Neuron (in vitro differentiated cells): ENCODE results near the gene IQCE.
"Not testable (repeated sequence)": the region's sequence is repeated elsewhere in the genome, so short reads cannot be mapped to it uniquely, and the experiment has no call there.

Experiments
- H2AFZ ChIP-seq: one replicate; pipeline ENCODE4 v1.6.1; 2013; ENCODE audit warnings: low read depth, mild to moderate bottlenecking, inconsistent platforms, low read length, moderate library complexity
- H3K27me3 ChIP-seq: one replicate; pipeline ENCODE4 v1.6.1; 2013; ENCODE audit warnings: low read length; ENCODE audit not compliant: insufficient read depth
- H3K36me3 ChIP-seq: one replicate; pipeline ENCODE4 v1.6.1; 2013; ENCODE audit warnings: low read length; ENCODE audit not compliant: insufficient read depth
- H3K4me1 ChIP-seq: one replicate; pipeline ENCODE4 v1.6.1; 2013; ENCODE audit warnings: low read length; ENCODE audit not compliant: insufficient read depth
- H3K4me3 ChIP-seq: 2 replicates; pipeline ENCODE4 v1.5.1; 2013; ENCODE audit warnings: mild to moderate bottlenecking, low read length, moderate library complexity
- H3K9me3 ChIP-seq: one replicate; pipeline ENCODE4 v1.6.1; 2013; ENCODE audit warnings: low read length

Gene IQCE

GRCh38 chr7:2603044-2603965, 44.5 kb downstream of the IQCE start:
- Histone ChIP-seq H3K27me3 (no peaks in the 10 kb centered on the region), H3K9me3 (no peaks in the 10 kb centered on the region), H3K4me1 (peaks cover 7% of the 10 kb centered on the region), H2AFZ (no peak overlapping the region), H3K36me3 (peaks cover 23% of the 10 kb centered on the region), H3K4me3 (no peak overlapping the region)

- H3K36me3 ChIP-seq = peaks cover 19% of the 10 kb centered on the region
- H2AFZ ChIP-seq = no peak overlapping the region
- H3K9me3 ChIP-seq = no peaks in the 10 kb centered on the region
- H3K4me3 ChIP-seq = no peak overlapping the region
- H3K27me3 ChIP-seq = no peaks in the 10 kb centered on the region
- H3K4me1 ChIP-seq = peaks cover 15% of the 10 kb centered on the region
Observed at GRCh38 chr7:2604608-2605174, 45.9 kb downstream of the IQCE start.

- H3K4me1 ChIP-seq = peaks cover 15% of the 10 kb centered on the region
- no peak overlapping the region for H2AFZ ChIP-seq
- H3K27me3 ChIP-seq = no peaks in the 10 kb centered on the region
- H3K4me3 ChIP-seq = no peak overlapping the region
- H3K9me3 ChIP-seq = no peaks in the 10 kb centered on the region
- peaks cover 11% of the 10 kb centered on the region for H3K36me3 ChIP-seq
Observed at GRCh38 chr7:2605608-2606538, 47.1 kb downstream of the IQCE start.

GRCh38 chr7:2606539-2606936, 47.8 kb downstream of the IQCE start:
- no peak overlapping the region for H2AFZ ChIP-seq
- H3K4me1 ChIP-seq = peaks cover 15% of the 10 kb centered on the region
- no peaks in the 10 kb centered on the region for H3K9me3 ChIP-seq
- H3K36me3 ChIP-seq = peaks cover 7% of the 10 kb centered on the region
- H3K4me3 ChIP-seq = no peak overlapping the region
- H3K27me3 ChIP-seq = no peaks in the 10 kb centered on the region

GRCh38 chr7:2607122-2607922, 48.5 kb downstream of the IQCE start:
- Histone ChIP-seq H2AFZ (no peak overlapping the region), H3K36me3 (peaks cover 4% of the 10 kb centered on the region), H3K27me3 (no peaks in the 10 kb centered on the region), H3K9me3 (no peaks in the 10 kb centered on the region), H3K4me1 (peaks cover 15% of the 10 kb centered on the region), H3K4me3 (no peak overlapping the region)

GRCh38 chr7:2607923-2608904, 49.4 kb downstream of the IQCE start:
- no peak overlapping the region for H3K4me3 ChIP-seq
- H3K36me3 ChIP-seq = peaks cover 4% of the 10 kb centered on the region
- no peak overlapping the region for H2AFZ ChIP-seq
- no peaks in the 10 kb centered on the region for H3K27me3 ChIP-seq
- H3K4me1 ChIP-seq = peaks cover 15% of the 10 kb centered on the region
- no peaks in the 10 kb centered on the region for H3K9me3 ChIP-seq

GRCh38 chr7:2608921-2609411, 50.2 kb downstream of the IQCE start:
- H3K4me3 ChIP-seq = no peak overlapping the region
- no peaks in the 10 kb centered on the region for H3K9me3 ChIP-seq

GRCh38 chr7:2609646-2610045, 50.9 kb downstream of the IQCE start:
- peaks cover 15% of the 10 kb centered on the region for H3K4me1 ChIP-seq
- H3K27me3 ChIP-seq, H3K36me3 ChIP-seq, H2AFZ ChIP-seq, H3K4me3 ChIP-seq, H3K9me3 ChIP-seq: not testable (repeated sequence)

More at GRCh38 chr7:2608921-2609411, 50.2 kb downstream of the IQCE start:
- Histone ChIP-seq H2AFZ (no peak overlapping the region), H3K4me1 (peaks cover 15% of the 10 kb centered on the region), H3K27me3 (no peaks in the 10 kb centered on the region), H3K36me3 (peaks cover 4% of the 10 kb centered on the region)

GRCh38 chr7:2610466-2610865, 51.7 kb downstream of the IQCE start:
- no peak overlapping the region for H2AFZ ChIP-seq
- H3K4me1 ChIP-seq = peaks cover 15% of the 10 kb centered on the region
- H3K36me3 ChIP-seq = no peaks in the 10 kb centered on the region
- H3K4me3 ChIP-seq = no peak overlapping the region
- H3K9me3 ChIP-seq = no peaks in the 10 kb centered on the region
- no peaks in the 10 kb centered on the region for H3K27me3 ChIP-seq

GRCh38 chr7:2610898-2611297, 52.1 kb downstream of the IQCE start:
- H3K4me1 ChIP-seq = peaks cover 15% of the 10 kb centered on the region
- H3K27me3 ChIP-seq = no peaks in the 10 kb centered on the region

GRCh38 chr7:2611401-2611800, 52.6 kb downstream of the IQCE start:
- Histone ChIP-seq H3K36me3 (no peaks in the 10 kb centered on the region), H3K4me1 (peaks cover 17% of the 10 kb centered on the region), H3K4me3 (no peak overlapping the region), H3K9me3 (no peaks in the 10 kb centered on the region), H2AFZ (no peak overlapping the region), H3K27me3 (no peaks in the 10 kb centered on the region)

More at GRCh38 chr7:2610898-2611297, 52.1 kb downstream of the IQCE start:
- Histone ChIP-seq H2AFZ (no peak overlapping the region), H3K36me3 (no peaks in the 10 kb centered on the region), H3K9me3 (no peaks in the 10 kb centered on the region), H3K4me3 (no peak overlapping the region)
